ENCODE data around the gene ANKRD35. TPM values are rescaled to one million over a fixed set of nuclear protein-coding genes. Genes with fewer than 3 reads are reported as not detected.
A peak's percentile ranks its signal among the peaks of the same experiment; 100 is the strongest.

ANKRD35 gene
- polyA plus RNA-seq, 3 donors, result 0.40 to 1.5 (median 1.3) TPM

GRCh38 chr1:145927916-145928643 is 42.4 kb upstream of the ANKRD35 start:
- no peak for TF ChIP-seq CTCF (IDR thresholded peaks at IDR 0.05)
- peaks cover 17 to 27% of the 10 kb centered on the region in 2 donors for H3K4me1 ChIP-seq (ENCODE audit: control insufficient read depth in 1 of 2, insufficient read depth in 2 of 2, low read length in 2 of 2)
- peaks cover 15 to 20% of the 10 kb centered on the region in 2 donors for H3K36me3 Mint-ChIP-seq
- peaks cover 15 to 25% of the 10 kb centered on the region in 2 donors for H3K36me3 ChIP-seq (replicated peaks in 1 of 2; ENCODE audit: control insufficient read depth in 1 of 2, insufficient read depth in 2 of 2, low read length in 2 of 2)
- H3K27ac ChIP-seq (ENCODE audit: low read depth in 1 of 2, low read length in 2 of 2), result peak overlapping the region; percentile 96 to 97
- H3K9ac ChIP-seq (ENCODE audit: insufficient read depth, low read length, poor library complexity, severe bottlenecking), result peak overlapping the region; percentile 89
- peak overlapping the region; percentile 79 to 94 (median 85) for H3K4me3 ChIP-seq (replicated peaks in 1 of 3; ENCODE audit: low read depth in 2 of 3, low read length in 3 of 3)
- no peaks in the 10 kb centered on the region for H3K27me3 Mint-ChIP-seq (ENCODE audit: low read depth in 3 of 3)
- intact Hi-C loops (cut with micrococcal nuclease), result no loop called here
- H3K4me3 Mint-ChIP-seq, result no peak overlapping the region
- H4K20me1 ChIP-seq (ENCODE audit: insufficient read depth, low read length), result no peaks in the 10 kb centered on the region
- H3K9me3 ChIP-seq (replicated peaks in 1 of 2; ENCODE audit: control insufficient read depth in 1 of 2, insufficient read depth in 1 of 2, low read length in 2 of 2), result no peaks in the 10 kb centered on the region
- 54% methylated on average over 9 of the region's 20 CpGs for WGBS (ENCODE audit: insufficient coverage)
- H3K4me2 ChIP-seq (replicated peaks; ENCODE audit: extremely low read depth, low read length, poor library complexity, severe bottlenecking), result peak overlapping the region; percentile 85
- H3K79me2 ChIP-seq (ENCODE audit: insufficient read depth, low read length), result peaks cover 18% of the 10 kb centered on the region
- no peak for DNase-seq
- H3K9me3 Mint-ChIP-seq, result no peaks in the 10 kb centered on the region
- peaks cover 12% of the 10 kb centered on the region for H3K4me1 Mint-ChIP-seq
- H2AFZ ChIP-seq (ENCODE audit: insufficient read depth, low read depth, low read length, poor library complexity, severe bottlenecking), result peak overlapping the region; percentile 71
- H3K27ac Mint-ChIP-seq, result no peak overlapping the region
- no peaks in the 10 kb centered on the region for H3K27me3 ChIP-seq (ENCODE audit: control insufficient read depth in 2 of 2, insufficient read depth in 2 of 2, low read length in 2 of 2)

GRCh38 chr1:145927063-145927886 is 41.6 kb upstream of the ANKRD35 start, which contains the start of gene RBM8A:
RBM8A (minus strand) TSS chr1:145927484; CDS start chr1:145927426, 58 bp downstream.
- Histone ChIP-seq H3K79me2 (ENCODE audit: insufficient read depth, low read length) (peaks cover 18% of the 10 kb centered on the region), H2AFZ (ENCODE audit: insufficient read depth, low read depth, low read length, poor library complexity, severe bottlenecking) (peak within 1 kb of the TSS; percentile 71), H4K20me1 (ENCODE audit: insufficient read depth, low read length) (no peaks in the 10 kb centered on the region), H3K36me3 (replicated peaks in 1 of 2; ENCODE audit: control insufficient read depth in 1 of 2, insufficient read depth in 2 of 2, low read length in 2 of 2) (peaks cover 15 to 26% of the 10 kb centered on the region in 2 donors), H3K27me3 (ENCODE audit: control insufficient read depth in 2 of 2, insufficient read depth in 2 of 2, low read length in 2 of 2) (no peaks in the 10 kb centered on the region), H3K27ac (ENCODE audit: low read depth in 1 of 2, low read length in 2 of 2) (peak within 1 kb of the TSS; percentile 96 to 97), H3K4me3 (replicated peaks in 1 of 3; ENCODE audit: low read depth in 2 of 3, low read length in 3 of 3) (peak within 1 kb of the TSS; percentile 79 to 94 (median 85)), H3K9me3 (replicated peaks in 1 of 2; ENCODE audit: control insufficient read depth in 1 of 2, insufficient read depth in 1 of 2, low read length in 2 of 2) (no peaks in the 10 kb centered on the region), H3K4me2 (replicated peaks; ENCODE audit: extremely low read depth, low read length, poor library complexity, severe bottlenecking) (peak within 1 kb of the TSS; percentile 85), H3K9ac (ENCODE audit: insufficient read depth, low read length, poor library complexity, severe bottlenecking) (peak within 1 kb of the TSS; percentile 89), H3K4me1 (ENCODE audit: control insufficient read depth in 1 of 2, insufficient read depth in 2 of 2, low read length in 2 of 2) (peaks cover 21 to 28% of the 10 kb centered on the region in 2 donors)
- DNase-seq, result peak; percentile 98 to 99 (median 98)
- Mint-ChIP-seq H3K27me3 (ENCODE audit: low read depth in 3 of 3) (no peaks in the 10 kb centered on the region), H3K9me3 (no peaks in the 10 kb centered on the region), H3K27ac (no peak within 1 kb of the TSS), H3K36me3 (peaks cover 16 to 21% of the 10 kb centered on the region in 2 donors), H3K4me1 (peaks cover 12% of the 10 kb centered on the region), H3K4me3 (no peak within 1 kb of the TSS)
- intact Hi-C loops (cut with micrococcal nuclease), result no loop called here
- peak; percentile 83 for TF ChIP-seq CTCF (IDR thresholded peaks at IDR 0.05)
- WGBS (ENCODE audit: insufficient coverage), result 0% methylated on average over 25 of the region's 41 CpGs
